SU-DHL-6 (cell line): Measurements from ENCODE around the gene ITPKA.

Experiments
- H2AFZ ChIP-seq: fragments of 200-600 bp; sonication (generic); 2 replicates; pipeline ENCODE4 v1.6.1; 2014; ENCODE audit warnings: low read depth, mild to moderate bottlenecking, moderate library complexity, mixed read lengths, antibody characterized with exemption, low read length; ENCODE audit not compliant: severe bottlenecking
- H3F3A ChIP-seq: fragments of 200-600 bp; shearing (Covaris generic); 2 replicates; pipeline ENCODE4 v1.6.0; 2016; ENCODE audit warnings: antibody characterized with exemption, mild to moderate bottlenecking; ENCODE audit not compliant: insufficient read depth
- H3K27ac ChIP-seq: fragments of 200-600 bp; sonication (generic); 2 replicates; pipeline ENCODE4 v1.5.1; 2016; ENCODE audit warnings: low read depth, mild to moderate bottlenecking, low read length, moderate library complexity, mixed read lengths
- H3K27me3 ChIP-seq: fragments of 200-600 bp; sonication (generic), shearing (Covaris generic); 2 replicates; pipeline ENCODE4 v1.6.0; 2014; ENCODE audit warnings: mild to moderate bottlenecking, low read length
- H3K36me3 ChIP-seq: fragments of 200-600 bp; sonication (generic); 2 replicates; pipeline ENCODE4 v1.6.1; 2014; ENCODE audit warnings: mild to moderate bottlenecking, low read length, mixed read lengths
- H3K4me2 ChIP-seq: fragments of 300-600, 200-600 bp; shearing (Covaris generic), sonication (generic); 2 replicates; pipeline ENCODE4 v1.6.0; 2014; ENCODE audit warnings: low read length, low read depth, mild to moderate bottlenecking; ENCODE audit not compliant: poor library complexity, severe bottlenecking
- H3K4me3 ChIP-seq: fragments of 200-600 bp; sonication (generic); 2 replicates; pipeline ENCODE4 v1.5.1; 2014; ENCODE audit warnings: antibody characterized with exemption, low read length, mild to moderate bottlenecking, mixed read lengths; ENCODE audit not compliant: insufficient read depth, poor library complexity, severe bottlenecking
- H3K79me2 ChIP-seq: fragments of 200-600 bp; sonication (generic); 2 replicates; pipeline ENCODE4 v1.6.1; 2014; ENCODE audit warnings: mild to moderate bottlenecking, low read length, moderate library complexity; ENCODE audit not compliant: insufficient read depth
- H3K9ac ChIP-seq: fragments of 200-600 bp; sonication (generic); 2 replicates; pipeline ENCODE4 v1.7.0; 2014; ENCODE audit warnings: mild to moderate bottlenecking, low read length
- H3K9me2 ChIP-seq: fragments of 200-600 bp; sonication (generic); replicated peaks from 2 replicates; pipeline ENCODE4 v1.6.1; 2014; ENCODE audit warnings: low read length; ENCODE audit not compliant: insufficient read depth
- H3K9me3 ChIP-seq: fragments of 200-600 bp; sonication (generic); 2 replicates; pipeline ENCODE4 v1.6.1; 2014; ENCODE audit warnings: low read length, mixed read lengths; ENCODE audit not compliant: insufficient read depth
- H4K20me1 ChIP-seq: fragments of 200-600 bp; sonication (generic); 2 replicates; pipeline ENCODE4 v1.6.1; 2014; ENCODE audit warnings: low read depth, mild to moderate bottlenecking, antibody characterized with exemption, low read length, moderate library complexity, mixed read lengths
- CTCF ChIP-seq: fragments of 200-600 bp; sonication (generic); IDR thresholded peaks from one replicate; pipeline ENCODE4 v1.5.1; 2017; ENCODE audit warnings: antibody characterized with exemption, mild to moderate bottlenecking, low read length, moderate library complexity; ENCODE audit not compliant: insufficient read depth, poor library complexity, severe bottlenecking
- EZH2phosphoT487 ChIP-seq: fragments of 200-600 bp; sonication (generic), shearing (Covaris generic); conservative IDR thresholded peaks from 2 replicates; pipeline ENCODE4 v1.6.1; 2018; ENCODE audit warnings: mild to moderate bottlenecking, antibody characterized with exemption, low read length, moderate library complexity, mixed read lengths

ITPKA gene

GRCh38 chr15:41502795-41503668 lies 9.4 kb downstream of the ITPKA start:
- no peaks in the 10 kb centered on the region for H3K9me2 ChIP-seq
- TF ChIP-seq CTCF (no peak), EZH2phosphoT487 (no peak)
- H3K4me2 ChIP-seq: no peak overlapping the region
- H3K27ac ChIP-seq: no peak overlapping the region
- H3F3A ChIP-seq: no peaks in the 10 kb centered on the region
- H3K36me3 ChIP-seq: no peaks in the 10 kb centered on the region
- H3K4me3 ChIP-seq: no peak overlapping the region
- no peaks in the 10 kb centered on the region for H3K79me2 ChIP-seq
- no peaks in the 10 kb centered on the region for H3K27me3 ChIP-seq
- no peaks in the 10 kb centered on the region for H3K9me3 ChIP-seq
- H3K9ac ChIP-seq: no peak overlapping the region
- no peaks in the 10 kb centered on the region for H4K20me1 ChIP-seq
- H2AFZ ChIP-seq: no peak overlapping the region

GRCh38 chr15:41503669-41504010 lies 10.0 kb downstream of the ITPKA start:
- Histone ChIP-seq H3K4me2 (no peak overlapping the region), H3K4me3 (no peak overlapping the region), H3K9ac (no peak overlapping the region), H4K20me1 (no peaks in the 10 kb centered on the region), H3K9me3 (no peaks in the 10 kb centered on the region), H3K27me3 (no peaks in the 10 kb centered on the region), H3K36me3 (no peaks in the 10 kb centered on the region), H3K79me2 (no peaks in the 10 kb centered on the region), H3K9me2 (no peaks in the 10 kb centered on the region), H2AFZ (no peak overlapping the region), H3F3A (no peaks in the 10 kb centered on the region), H3K27ac (no peak overlapping the region)
- no peak for TF ChIP-seq EZH2phosphoT487
- no peak for TF ChIP-seq CTCF

- Histone ChIP-seq H3K36me3 (no peaks in the 10 kb centered on the region), H3K27ac (no peak overlapping the region), H3K4me2 (no peak overlapping the region), H3K27me3 (no peaks in the 10 kb centered on the region), H3K9me3 (no peaks in the 10 kb centered on the region), H3K4me3 (no peak overlapping the region), H2AFZ (no peak overlapping the region), H3K79me2 (no peaks in the 10 kb centered on the region), H3K9ac (no peak overlapping the region), H4K20me1 (no peaks in the 10 kb centered on the region), H3K9me2 (no peaks in the 10 kb centered on the region), H3F3A (no peaks in the 10 kb centered on the region)
- TF ChIP-seq CTCF (no peak), EZH2phosphoT487 (no peak)
These were observed 11.2 kb downstream of the ITPKA start for GRCh38 chr15:41504751-41505492.
